GM19043 (cell line): ENCODE data around the gene PSMD7.
"Not testable (repeated sequence)": the region's sequence is repeated elsewhere in the genome, so short reads cannot be mapped to it uniquely, and the experiment has no call there.

Experiments
- ATAC-seq: cut with Tn5 transposase; IDR thresholded peaks from one replicate; pipeline ENCODE4 v1.9.1; 2021; ENCODE audit warnings: low read depth; ENCODE audit not compliant: unreplicated experiment

Gene PSMD7

GRCh38 chr16:74291577-74292208 lies 4.9 kb upstream of the PSMD7 start:
- no peak for ATAC-seq

GRCh38 chr16:74296104-74296431 lies 546 bp upstream of the PSMD7 start:
- ATAC-seq, result peak; percentile 5

- ATAC-seq, result peak; percentile 1
Observed at GRCh38 chr16:74297145-74297665, 591 bp downstream of the PSMD7 start.

GRCh38 chr16:74298104-74298503 lies 1.5 kb downstream of the PSMD7 start:
- no peak for ATAC-seq

- ATAC-seq, result no peak
Observed at GRCh38 chr16:74302341-74302740, 5.7 kb downstream of the PSMD7 start.

GRCh38 chr16:74304164-74304834 lies 7.7 kb downstream of the PSMD7 start:
- ATAC-seq, result no peak

- ATAC-seq, result no peak
Observed at GRCh38 chr16:74304835-74305176, 8.2 kb downstream of the PSMD7 start.

- no peak for ATAC-seq
Observed at GRCh38 chr16:74305281-74305680, 8.7 kb downstream of the PSMD7 start.

GRCh38 chr16:74305978-74306784 lies 9.6 kb downstream of the PSMD7 start:
- no peak for ATAC-seq

- no peak for ATAC-seq
Observed at GRCh38 chr16:74307383-74307782, 10.8 kb downstream of the PSMD7 start.

GRCh38 chr16:74309789-74310781 lies 13.5 kb downstream of the PSMD7 start:
- ATAC-seq, result peak; percentile 54

GRCh38 chr16:74315059-74315458 lies 18.4 kb downstream of the PSMD7 start:
- ATAC-seq, result no peak

GRCh38 chr16:74320707-74321106 lies 24.1 kb downstream of the PSMD7 start:
- ATAC-seq, result no peak

GRCh38 chr16:74321356-74321755 lies 24.7 kb downstream of the PSMD7 start:
- ATAC-seq, result no peak

- no peak for ATAC-seq
Observed at GRCh38 chr16:74322301-74322710, 25.7 kb downstream of the PSMD7 start.

GRCh38 chr16:74324777-74325176 lies 28.2 kb downstream of the PSMD7 start:
- not testable (repeated sequence) for ATAC-seq

GRCh38 chr16:74325641-74326040 lies 29.0 kb downstream of the PSMD7 start:
- ATAC-seq, result no peak

- ATAC-seq, result not testable (repeated sequence)
Observed at GRCh38 chr16:74328346-74328745, 31.7 kb downstream of the PSMD7 start.

GRCh38 chr16:74332469-74332868 lies 35.9 kb downstream of the PSMD7 start:
- not testable (repeated sequence) for ATAC-seq

- not testable (repeated sequence) for ATAC-seq
Observed at GRCh38 chr16:74337506-74337905, 40.9 kb downstream of the PSMD7 start.
